ENCODE results near the gene MUC3A. TPM values are rescaled to one million over a fixed set of nuclear protein-coding genes. Genes with fewer than 3 reads are reported as not detected.

The MUC3A gene
- total RNA-seq, 1 experiment from 2014 or later, result 29.2 TPM

- H2BK12ac ChIP-seq (ENCODE audit: insufficient read length, low read depth, low read length), result no peak overlapping the region
- H3K4me3 Mint-ChIP-seq, result no peak overlapping the region; a peak in 2 of 5 replicates
- no peak overlapping the region for H3K23ac ChIP-seq (ENCODE audit: insufficient read length, low read depth, low read length)
- H2AFZ ChIP-seq (ENCODE audit: low read length), result no peak overlapping the region
- peaks cover 4% of the 10 kb centered on the region; the same call in 1 of the 2 replicates for H3K27me3 Mint-ChIP-seq (ENCODE audit: low read depth)
- no peak overlapping the region for H4K8ac ChIP-seq (replicated peaks; ENCODE audit: insufficient read length, low read depth, low read length)
- peaks cover 12 to 13% of the 10 kb centered on the region in 2 experiments for H3K9me3 Mint-ChIP-seq
- no peak overlapping the region for H2BK20ac ChIP-seq (ENCODE audit: low read depth, low read length, poor library complexity, severe bottlenecking)
- H3K9ac ChIP-seq (ENCODE audit: extremely low read depth, insufficient read length, low read length), result no peak overlapping the region
- H3K36me3 Mint-ChIP-seq (ENCODE audit: insufficient read depth in 1 of 3, low read depth in 3 of 3), result peaks cover 5 to 12% (median 9%) of the 10 kb centered on the region in 3 experiments
- H3K27ac Mint-ChIP-seq, result peak overlapping the region in 2 of 3 experiments; percentile 45 to 74; a peak in 2 of 7 replicates
- H4K91ac ChIP-seq (ENCODE audit: insufficient read length, low read depth, low read length), result no peak overlapping the region
- H3K18ac ChIP-seq (ENCODE audit: insufficient read length, low read depth, low read length), result no peak overlapping the region
- H3K27ac ChIP-seq (ENCODE audit: insufficient read length, low read depth, low read length), result no peak overlapping the region
- no peak overlapping the region for H4K5ac ChIP-seq (ENCODE audit: insufficient read length, low read depth, low read length)
- peaks cover 8% of the 10 kb centered on the region; the same call in 1 of the 2 replicates for H3K4me1 ChIP-seq (ENCODE audit: insufficient read depth, low read length)
- no peak overlapping the region for H2BK5ac ChIP-seq (ENCODE audit: insufficient read length, low read length)
- peaks cover 45 to 54% of the 10 kb centered on the region in 2 experiments for H3K4me1 Mint-ChIP-seq
- no peaks in the 10 kb centered on the region for H3K27me3 ChIP-seq (ENCODE audit: insufficient read depth, low read length)
- no peak overlapping the region for H2BK15ac ChIP-seq (ENCODE audit: low read depth, low read length)
- H2BK120ac ChIP-seq (ENCODE audit: low read depth, low read length, poor library complexity, severe bottlenecking), result no peak overlapping the region
- TF ChIP-seq CTCF (conservative IDR thresholded peaks at IDR 0.05), result no peak
- H3K79me1 ChIP-seq (ENCODE audit: insufficient read depth, low read depth, low read length, poor library complexity, severe bottlenecking), result no peaks in the 10 kb centered on the region
- no peaks in the 10 kb centered on the region for H3K9me3 ChIP-seq (ENCODE audit: control insufficient read depth, low read depth, low read length)
- no peak overlapping the region for H3K4ac ChIP-seq (ENCODE audit: low read depth, low read length)
- H3K56ac ChIP-seq (ENCODE audit: insufficient read length, low read depth, low read length), result no peak overlapping the region
- H4K20me1 ChIP-seq (ENCODE audit: control insufficient read depth, insufficient read depth, insufficient read length), result no peaks in the 10 kb centered on the region
- no peak overlapping the region for H3K4me2 ChIP-seq (ENCODE audit: insufficient read depth, insufficient read length, low read length)
- no peak overlapping the region for H2AK5ac ChIP-seq (ENCODE audit: insufficient read length, low read length)
- no peaks in the 10 kb centered on the region for H3K79me2 ChIP-seq (ENCODE audit: insufficient read depth, low read length)
- no peak overlapping the region; the same call in 1 of the 2 replicates for H3K14ac ChIP-seq (ENCODE audit: insufficient read depth, low read length)
- no peak overlapping the region for H3T11ph ChIP-seq (ENCODE audit: low read length)
- H3K23me2 ChIP-seq (ENCODE audit: insufficient read length, low read depth, low read length, poor library complexity, severe bottlenecking), result no peaks in the 10 kb centered on the region
- no CpG with 5 or more reads among the region's 4 CpGs for WGBS (ENCODE audit: extremely low coverage, insufficient read length, low lambda C conversion rate)
- no peak for DNase-seq
These were observed 3.2 kb upstream of the MUC3A start for GRCh38 chr7:100946111-100946510.

Data from H9 (cell line).